GM21723 (cell line): ENCODE results near the gene JCHAIN.
"Not testable (repeated sequence)": the region's sequence is repeated elsewhere in the genome, so short reads cannot be mapped to it uniquely, and the experiment has no call there.

Experiments used
- ATAC-seq: cut with Tn5 transposase; IDR thresholded peaks from one replicate; pipeline ENCODE4 v1.9.1; 2021; ENCODE audit warnings: mild to moderate bottlenecking, moderate library complexity; ENCODE audit not compliant: unreplicated experiment

Gene JCHAIN

GRCh38 chr4:70666369-70666768, at the start of gene JCHAIN:
TSS of gene JCHAIN (minus strand) at chr4:70666508. CDS start at chr4:70666490, 18 bp downstream.
- peak; percentile 66 for ATAC-seq

- peak; percentile 1 for ATAC-seq
These were observed 48.8 kb upstream of the JCHAIN start for GRCh38 chr4:70715097-70715496.

GRCh38 chr4:70714079-70714887, 48.0 kb upstream of the JCHAIN start:
- ATAC-seq, result peak; percentile 52

- peak; percentile 44 for ATAC-seq
These were observed 47.3 kb upstream of the JCHAIN start for GRCh38 chr4:70713453-70714078.

- ATAC-seq, result peak; percentile 20
These were observed 46.5 kb upstream of the JCHAIN start for GRCh38 chr4:70712604-70713452.

- ATAC-seq, result no peak
These were observed 45.8 kb upstream of the JCHAIN start for GRCh38 chr4:70712150-70712549.

GRCh38 chr4:70711599-70711998, 45.3 kb upstream of the JCHAIN start:
- ATAC-seq, result no peak

- ATAC-seq, result no peak
These were observed 43.4 kb upstream of the JCHAIN start for GRCh38 chr4:70709611-70710205.

GRCh38 chr4:70706516-70706915, 40.2 kb upstream of the JCHAIN start:
- no peak for ATAC-seq

- no peak for ATAC-seq
These were observed 39.7 kb upstream of the JCHAIN start for GRCh38 chr4:70706044-70706461.

- peak; percentile 66 for ATAC-seq
These were observed 39.1 kb upstream of the JCHAIN start for GRCh38 chr4:70705183-70706043.

GRCh38 chr4:70704931-70705182, 38.5 kb upstream of the JCHAIN start:
- peak; percentile 44 for ATAC-seq

- peak; percentile 69 for ATAC-seq
These were observed 38.1 kb upstream of the JCHAIN start for GRCh38 chr4:70704215-70704930.

GRCh38 chr4:70703619-70704214, 37.4 kb upstream of the JCHAIN start:
- no peak for ATAC-seq

- ATAC-seq, result not testable (repeated sequence)
These were observed 36.3 kb upstream of the JCHAIN start for GRCh38 chr4:70702592-70702991.

- no peak for ATAC-seq
These were observed 35.0 kb upstream of the JCHAIN start for GRCh38 chr4:70701271-70701670.

- no peak for ATAC-seq
These were observed 34.4 kb upstream of the JCHAIN start for GRCh38 chr4:70700712-70701111.

- not testable (repeated sequence) for ATAC-seq
These were observed 32.1 kb upstream of the JCHAIN start for GRCh38 chr4:70698435-70698834.

- not testable (repeated sequence) for ATAC-seq
These were observed 28.3 kb upstream of the JCHAIN start for GRCh38 chr4:70694633-70695032.
